ENCODE results near the gene SPSB4.

SPSB4 gene

DNA sequence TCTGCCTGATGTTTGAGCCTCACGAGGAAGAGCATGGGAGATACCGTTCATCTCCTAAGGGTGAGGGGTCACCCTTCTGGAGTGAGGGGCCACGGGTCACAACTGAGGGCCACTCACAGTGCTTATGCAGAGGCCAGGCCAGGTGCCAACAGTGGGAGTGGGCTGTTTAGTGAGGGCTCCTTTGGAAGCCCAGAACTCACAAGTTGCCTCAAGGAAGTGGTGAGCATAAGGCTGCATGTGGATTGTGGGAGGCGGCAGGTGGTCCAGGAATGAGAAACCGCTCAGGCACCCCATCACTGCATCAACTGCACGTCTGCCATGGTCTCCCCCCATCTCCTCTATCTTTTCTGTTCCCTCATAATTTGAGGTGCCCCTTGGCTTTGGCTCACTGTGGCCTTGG is 26.5 kb downstream of the SPSB4 start:
- Histone ChIP-seq H3K4me3 (ENCODE audit: low read length) (no peak overlapping the region), H3K9me3 (replicated peaks; ENCODE audit: insufficient read depth, low read length) (no peaks in the 10 kb centered on the region), H3K9ac (ENCODE audit: low read length) (no peak overlapping the region), H3K79me2 (ENCODE audit: low read length) (no peaks in the 10 kb centered on the region), H3F3A (ENCODE audit: insufficient read depth, low read length) (no peaks in the 10 kb centered on the region), H3K27ac (ENCODE audit: low read length) (no peak overlapping the region), H4K20me1 (ENCODE audit: insufficient read depth, low read length) (no peaks in the 10 kb centered on the region), H3K9me2 (replicated peaks; ENCODE audit: insufficient read depth, low read length) (no peaks in the 10 kb centered on the region), H3K4me2 (ENCODE audit: low read depth, low read length) (no peak overlapping the region), H3K4me1 (ENCODE audit: low read length) (no peaks in the 10 kb centered on the region), H2AFZ (ENCODE audit: low read length) (no peak overlapping the region), H3K27me3 (replicated peaks; ENCODE audit: insufficient read depth, low read length) (no peaks in the 10 kb centered on the region), H3K36me3 (replicated peaks; ENCODE audit: insufficient read depth, low read length) (no peaks in the 10 kb centered on the region)
- no peak for DNase-seq
- TF ChIP-seq EZH2phosphoT487 (IDR thresholded peaks at IDR 0.05; ENCODE audit: low read length), result no peak
- TF ChIP-seq, protein P1, sequence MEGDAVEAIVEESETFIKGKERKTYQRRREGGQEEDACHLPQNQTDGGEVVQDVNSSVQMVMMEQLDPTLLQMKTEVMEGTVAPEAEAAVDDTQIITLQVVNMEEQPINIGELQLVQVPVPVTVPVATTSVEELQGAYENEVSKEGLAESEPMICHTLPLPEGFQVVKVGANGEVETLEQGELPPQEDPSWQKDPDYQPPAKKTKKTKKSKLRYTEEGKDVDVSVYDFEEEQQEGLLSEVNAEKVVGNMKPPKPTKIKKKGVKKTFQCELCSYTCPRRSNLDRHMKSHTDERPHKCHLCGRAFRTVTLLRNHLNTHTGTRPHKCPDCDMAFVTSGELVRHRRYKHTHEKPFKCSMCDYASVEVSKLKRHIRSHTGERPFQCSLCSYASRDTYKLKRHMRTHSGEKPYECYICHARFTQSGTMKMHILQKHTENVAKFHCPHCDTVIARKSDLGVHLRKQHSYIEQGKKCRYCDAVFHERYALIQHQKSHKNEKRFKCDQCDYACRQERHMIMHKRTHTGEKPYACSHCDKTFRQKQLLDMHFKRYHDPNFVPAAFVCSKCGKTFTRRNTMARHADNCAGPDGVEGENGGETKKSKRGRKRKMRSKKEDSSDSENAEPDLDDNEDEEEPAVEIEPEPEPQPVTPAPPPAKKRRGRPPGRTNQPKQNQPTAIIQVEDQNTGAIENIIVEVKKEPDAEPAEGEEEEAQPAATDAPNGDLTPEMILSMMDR (IDR thresholded peaks at IDR 0.05; ENCODE audit: low read length), result no peak
- TF ChIP-seq EZH2 (optimal IDR thresholded peaks at IDR 0.05; ENCODE audit: low read depth, low read length), result no peak

GRCh38 chr3:141078200-141078599 is 27.1 kb downstream of the SPSB4 start:
- no peak overlapping the region for H3K9ac ChIP-seq (ENCODE audit: low read length)
- H3F3A ChIP-seq (ENCODE audit: insufficient read depth, low read length), result no peaks in the 10 kb centered on the region
- no peaks in the 10 kb centered on the region for H3K9me2 ChIP-seq (replicated peaks; ENCODE audit: insufficient read depth, low read length)
- H2AFZ ChIP-seq (ENCODE audit: low read length), result no peak overlapping the region
- H3K79me2 ChIP-seq (ENCODE audit: low read length), result no peaks in the 10 kb centered on the region
- no peak for DNase-seq
- no peak overlapping the region for H3K4me3 ChIP-seq (ENCODE audit: low read length)
- no peaks in the 10 kb centered on the region for H3K9me3 ChIP-seq (replicated peaks; ENCODE audit: insufficient read depth, low read length)
- H3K27me3 ChIP-seq (replicated peaks; ENCODE audit: insufficient read depth, low read length), result no peaks in the 10 kb centered on the region
- no peaks in the 10 kb centered on the region for H3K36me3 ChIP-seq (replicated peaks; ENCODE audit: insufficient read depth, low read length)
- no peak overlapping the region for H3K27ac ChIP-seq (ENCODE audit: low read length)
- no peaks in the 10 kb centered on the region for H3K4me1 ChIP-seq (ENCODE audit: low read length)
- TF ChIP-seq, protein P1 (IDR thresholded peaks at IDR 0.05; ENCODE audit: low read length), result no peak
- no peak for TF ChIP-seq EZH2phosphoT487 (IDR thresholded peaks at IDR 0.05; ENCODE audit: low read length)
- no peak for TF ChIP-seq EZH2 (optimal IDR thresholded peaks at IDR 0.05; ENCODE audit: low read depth, low read length)
- no peak overlapping the region for H3K4me2 ChIP-seq (ENCODE audit: low read depth, low read length)
- H4K20me1 ChIP-seq (ENCODE audit: insufficient read depth, low read length), result no peaks in the 10 kb centered on the region

- H3F3A ChIP-seq (ENCODE audit: insufficient read depth, low read length), result no peaks in the 10 kb centered on the region
- H3K79me2 ChIP-seq (ENCODE audit: low read length), result no peaks in the 10 kb centered on the region
- H3K4me1 ChIP-seq (ENCODE audit: low read length), result no peaks in the 10 kb centered on the region
- H3K27ac ChIP-seq (ENCODE audit: low read length), result no peak overlapping the region
- H3K36me3 ChIP-seq (replicated peaks; ENCODE audit: insufficient read depth, low read length), result no peaks in the 10 kb centered on the region
- H3K9me2 ChIP-seq (replicated peaks; ENCODE audit: insufficient read depth, low read length), result no peaks in the 10 kb centered on the region
- TF ChIP-seq EZH2 (optimal IDR thresholded peaks at IDR 0.05; ENCODE audit: low read depth, low read length), result no peak
- TF ChIP-seq, protein P1 (IDR thresholded peaks at IDR 0.05; ENCODE audit: low read length), result no peak
- no peak for TF ChIP-seq EZH2phosphoT487 (IDR thresholded peaks at IDR 0.05; ENCODE audit: low read length)
- no peak overlapping the region for H2AFZ ChIP-seq (ENCODE audit: low read length)
- no peak overlapping the region for H3K4me3 ChIP-seq (ENCODE audit: low read length)
- no peaks in the 10 kb centered on the region for H3K9me3 ChIP-seq (replicated peaks; ENCODE audit: insufficient read depth, low read length)
- no peak for DNase-seq
- H3K27me3 ChIP-seq (replicated peaks; ENCODE audit: insufficient read depth, low read length), result no peaks in the 10 kb centered on the region
- no peak overlapping the region for H3K9ac ChIP-seq (ENCODE audit: low read length)
- no peak overlapping the region for H3K4me2 ChIP-seq (ENCODE audit: low read depth, low read length)
- no peaks in the 10 kb centered on the region for H4K20me1 ChIP-seq (ENCODE audit: insufficient read depth, low read length)
Measured at GRCh38 chr3:141080431-141080830, 29.3 kb downstream of the SPSB4 start.

Measured in MM.1S (cell line).